DMS 273 (cell line): ENCODE measurements around the gene HOTAIR.

ENCODE experiments used
- DNase-seq: peaks from one replicate; lab custom pipeline; 2025; ENCODE audit not compliant: unreplicated experiment; lab: John Stamatoyannopoulos, UW

HOTAIR gene

DNA sequence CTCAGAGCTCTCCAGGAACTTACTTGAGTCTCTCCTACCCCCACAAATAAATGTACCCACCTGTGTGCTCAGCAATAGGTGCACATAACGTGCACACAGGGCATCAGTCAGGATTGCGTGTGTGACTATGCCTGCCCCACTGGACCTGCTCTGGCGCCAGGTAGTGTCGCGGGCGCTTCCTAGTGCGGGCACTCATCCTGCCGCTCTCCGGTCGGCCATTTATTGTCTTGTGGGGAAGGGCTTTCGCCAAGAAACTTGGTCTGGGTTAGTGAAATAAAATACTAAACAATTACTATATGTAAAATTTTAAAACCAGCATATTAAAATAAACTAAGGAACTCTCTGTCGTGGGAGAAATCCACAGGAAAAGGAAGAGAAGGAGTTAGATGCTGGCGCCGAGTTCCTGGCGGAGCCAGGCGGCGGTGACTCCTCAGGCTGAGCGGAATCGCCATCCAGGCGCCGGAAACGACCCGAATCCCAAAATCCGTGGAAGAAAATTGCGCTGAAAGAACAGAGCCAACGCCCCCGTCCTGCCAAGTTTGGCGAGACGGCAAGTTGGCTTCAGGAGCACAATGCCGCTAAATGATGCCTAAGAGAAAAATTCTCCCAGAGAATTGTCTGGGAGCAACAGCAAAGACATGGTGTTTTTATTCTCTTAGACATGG, 44.0 kb downstream of the HOTAIR start:
- DNase-seq = no peak

DNA sequence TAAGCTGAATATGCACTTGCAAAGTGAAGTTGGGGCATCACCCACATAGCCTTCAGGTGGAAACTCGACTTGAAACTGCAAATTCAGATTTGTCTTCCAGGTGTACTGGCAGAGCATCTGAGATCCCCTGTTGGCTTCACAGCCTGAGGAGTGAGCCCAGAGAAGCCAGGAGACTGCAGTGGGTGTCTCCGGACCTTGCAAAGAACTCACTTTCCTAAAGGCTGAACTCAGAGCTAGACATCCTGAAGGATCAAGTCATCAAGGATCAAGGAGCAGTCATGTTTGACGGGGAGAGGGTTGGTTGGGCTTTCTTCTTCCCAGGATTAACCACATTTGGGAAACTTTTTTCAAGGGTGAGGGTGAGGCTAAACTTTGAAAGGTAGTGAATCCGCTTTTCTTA, 45.2 kb downstream of the HOTAIR start:
- DNase-seq = no peak

DNA sequence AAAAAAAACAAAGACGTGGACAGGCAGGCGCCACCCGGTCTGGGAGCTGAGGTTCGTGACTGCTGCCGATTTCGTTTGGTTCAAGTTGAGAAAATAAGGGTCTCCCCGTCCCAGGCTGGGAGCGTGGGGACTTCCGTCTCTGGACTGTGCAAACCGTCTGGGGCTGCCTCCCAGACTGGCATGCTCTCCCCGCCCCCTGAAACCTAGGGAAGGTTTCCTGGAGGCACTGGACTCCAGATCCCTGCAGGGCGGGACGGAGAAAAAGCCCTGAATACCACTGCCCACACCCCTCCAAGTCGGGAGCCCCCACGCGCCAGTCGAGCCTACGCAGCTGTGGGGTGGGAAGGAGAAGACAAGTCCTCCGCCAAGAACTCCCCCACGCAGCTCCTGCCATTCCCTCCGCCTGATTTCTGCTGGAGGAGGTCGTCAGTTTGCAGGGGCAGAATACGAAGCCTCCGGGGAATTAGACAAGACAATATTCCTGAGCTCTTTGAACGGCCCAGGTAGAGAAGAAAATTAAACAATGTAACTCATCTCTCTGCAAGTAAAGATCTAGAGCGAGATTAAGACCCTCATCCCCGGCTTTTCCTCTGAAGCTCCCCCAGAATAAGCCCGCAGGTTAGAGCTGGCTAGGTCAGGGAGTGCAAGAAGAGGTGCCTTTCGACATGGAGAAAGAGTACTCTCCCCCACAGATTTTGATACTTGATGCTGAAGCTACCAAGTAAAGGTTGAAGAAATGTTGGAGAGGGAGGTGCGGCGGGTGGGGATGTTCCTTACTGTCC, 46.5 kb downstream of the HOTAIR start:
- DNase-seq = no peak

DNA sequence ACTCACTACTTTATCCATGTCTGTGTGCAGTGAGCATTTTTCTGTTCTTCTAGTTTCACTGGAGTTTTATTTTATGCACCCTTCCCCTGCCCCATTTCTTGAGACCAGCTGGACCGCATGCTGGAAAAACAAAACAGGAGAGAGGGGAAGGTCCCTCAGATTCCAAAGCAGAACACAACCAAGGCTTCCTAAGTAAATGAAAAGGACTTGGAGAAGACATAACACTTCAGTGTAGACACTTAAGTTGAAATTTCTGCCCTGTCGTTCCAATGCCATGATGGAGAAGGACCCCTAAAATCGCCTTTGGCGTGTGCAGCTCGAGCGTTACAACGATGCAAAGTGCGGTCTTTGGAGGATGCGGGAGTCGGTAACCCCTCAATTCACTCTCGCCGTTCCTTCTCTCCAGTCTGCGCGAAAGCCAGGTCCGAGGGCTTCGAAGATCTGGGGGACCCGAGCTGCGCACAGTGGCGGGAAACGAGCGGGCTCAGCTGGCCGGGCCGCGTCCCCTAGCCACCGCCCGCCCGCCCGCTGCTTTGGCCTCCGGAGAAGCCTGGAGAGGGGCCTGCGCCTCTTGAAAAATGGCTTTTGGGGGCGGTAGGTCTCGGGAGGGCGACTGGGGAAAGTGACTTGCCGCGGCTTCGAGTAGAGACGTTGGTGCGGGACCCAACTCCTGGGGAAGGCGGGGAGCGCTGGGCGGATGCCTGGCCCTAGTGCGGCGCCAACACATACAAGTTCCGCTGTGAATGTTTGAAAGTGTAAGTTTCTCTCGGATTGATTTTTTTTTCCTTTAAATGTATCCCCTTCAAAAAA, 47.3 kb downstream of the HOTAIR start:
- DNase-seq = no peak

DNA sequence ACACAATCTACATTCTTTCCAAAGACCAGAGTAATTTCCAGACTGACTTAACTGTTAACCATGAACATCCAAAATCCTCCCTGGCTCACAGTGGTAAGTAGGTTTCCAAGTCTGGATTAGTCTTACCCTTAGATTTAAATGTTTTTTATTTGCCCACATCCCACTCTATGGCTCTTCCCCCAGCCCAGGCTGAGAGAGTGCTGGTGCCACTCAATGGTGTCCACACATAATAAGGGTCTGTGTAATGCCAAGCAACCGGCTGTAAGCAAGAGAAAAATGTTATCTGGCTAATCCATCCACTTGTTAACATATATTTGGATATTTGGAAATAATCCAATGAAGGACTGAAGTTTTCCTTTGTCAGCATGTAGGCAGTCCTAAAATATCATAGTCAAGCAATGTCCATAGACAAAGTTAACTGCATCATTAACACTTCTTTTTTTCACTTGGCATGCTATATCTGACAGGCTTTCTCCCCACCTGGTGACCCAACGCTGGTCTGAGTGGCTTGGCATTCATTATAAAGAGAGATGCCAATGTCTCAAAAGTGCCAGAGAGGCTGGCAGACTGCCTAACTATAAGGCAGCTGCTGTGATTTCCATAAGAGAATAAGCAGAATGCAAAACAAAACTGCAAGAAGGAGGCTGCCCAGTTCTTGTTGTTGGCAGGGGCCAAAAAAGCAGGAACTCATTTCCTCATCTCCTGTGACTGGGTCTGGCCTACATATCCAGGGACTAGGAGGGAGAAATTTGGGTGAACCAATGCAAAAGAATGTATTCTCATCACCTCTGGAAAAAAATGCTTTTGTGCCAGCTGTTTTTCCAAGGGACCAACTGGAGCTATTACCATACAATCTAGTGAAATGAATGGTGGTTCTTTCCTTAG, 50.0 kb downstream of the HOTAIR start:
- peak; percentile 50 for DNase-seq

DNA sequence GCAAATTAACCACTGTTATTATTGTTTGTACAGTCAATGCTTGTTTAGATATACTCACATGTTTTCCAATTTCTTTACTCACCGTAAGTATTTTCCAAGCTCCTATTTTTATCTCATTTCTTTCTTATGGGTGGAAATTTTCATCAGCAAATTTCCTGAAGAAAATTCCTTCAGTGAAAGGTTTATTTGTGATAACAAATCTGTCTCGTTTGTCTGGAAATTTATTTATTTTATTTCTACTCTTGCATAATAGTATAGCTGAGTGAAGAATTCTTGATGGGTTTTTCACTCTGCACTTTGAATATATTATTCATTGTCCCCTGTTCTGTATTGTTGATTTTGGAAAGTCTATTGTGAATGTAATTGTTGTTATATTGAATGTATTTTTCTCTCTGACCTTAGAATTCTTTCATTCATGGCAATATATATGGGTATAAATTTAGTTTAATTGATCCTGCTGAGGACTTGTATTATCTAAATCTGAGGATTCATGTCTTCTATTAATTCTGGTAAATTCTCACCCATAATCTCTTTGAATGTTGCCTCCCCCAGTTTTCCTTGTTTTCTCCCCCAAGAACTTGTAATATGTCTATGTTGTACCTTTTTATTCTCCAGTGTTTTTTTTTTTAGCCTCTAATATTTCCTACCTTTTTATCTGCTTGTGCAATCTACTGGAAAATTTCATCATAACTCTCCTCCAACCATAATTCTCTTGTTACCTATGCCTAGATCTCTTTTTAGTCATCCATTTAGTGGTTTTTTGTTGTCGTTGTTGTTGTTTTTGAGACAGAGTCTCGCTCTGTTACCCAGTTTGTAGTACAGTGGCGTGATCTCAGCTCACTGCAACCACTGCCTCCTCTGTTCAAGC, 57.7 kb downstream of the HOTAIR start:
- no peak for DNase-seq
